Measurements from ENCODE around the gene KIF16B. TPM values are rescaled to one million over a fixed set of nuclear protein-coding genes. Genes with fewer than 3 reads are reported as not detected.

KIF16B gene
- total RNA-seq, 4 donors from 2014 or later, result 8.7 to 20.6 (median 16.6) TPM

DNA sequence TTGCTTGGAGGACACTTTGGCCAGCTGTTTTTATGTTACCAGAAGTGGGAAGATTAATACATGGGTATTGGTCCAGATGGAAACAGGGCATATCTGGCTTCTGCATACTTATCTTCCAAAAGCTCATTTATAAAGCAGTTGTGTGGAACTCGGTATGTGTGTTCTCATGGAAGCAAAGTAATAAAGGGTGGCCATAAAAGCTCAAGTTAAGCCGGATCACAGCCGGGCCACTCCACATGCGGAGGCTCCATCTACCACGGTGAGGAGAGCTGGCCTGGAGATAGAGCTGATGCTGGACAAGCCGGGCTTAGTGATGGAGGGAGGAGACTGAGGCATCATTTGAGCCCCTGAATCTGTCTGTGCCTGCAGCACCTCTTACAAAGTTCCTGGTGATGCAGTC lies 38.6 kb upstream of the KIF16B start:
- no peak for DNase-seq
- intact Hi-C loops (cut with DNase I; ENCODE audit: low total_unique reads), result no loop called here
- Histone ChIP-seq H3K36me3 (no peaks in the 10 kb centered on the region), H3K27ac (no peak overlapping the region), H3K27me3 (no peaks in the 10 kb centered on the region), H3K4me1 (no peaks in the 10 kb centered on the region), H3K9me3 (no peaks in the 10 kb centered on the region), H3K4me3 (no peak overlapping the region)
- TF ChIP-seq POLR2A (IDR thresholded peaks at IDR 0.05), result no peak
- TF ChIP-seq, protein P1, sequence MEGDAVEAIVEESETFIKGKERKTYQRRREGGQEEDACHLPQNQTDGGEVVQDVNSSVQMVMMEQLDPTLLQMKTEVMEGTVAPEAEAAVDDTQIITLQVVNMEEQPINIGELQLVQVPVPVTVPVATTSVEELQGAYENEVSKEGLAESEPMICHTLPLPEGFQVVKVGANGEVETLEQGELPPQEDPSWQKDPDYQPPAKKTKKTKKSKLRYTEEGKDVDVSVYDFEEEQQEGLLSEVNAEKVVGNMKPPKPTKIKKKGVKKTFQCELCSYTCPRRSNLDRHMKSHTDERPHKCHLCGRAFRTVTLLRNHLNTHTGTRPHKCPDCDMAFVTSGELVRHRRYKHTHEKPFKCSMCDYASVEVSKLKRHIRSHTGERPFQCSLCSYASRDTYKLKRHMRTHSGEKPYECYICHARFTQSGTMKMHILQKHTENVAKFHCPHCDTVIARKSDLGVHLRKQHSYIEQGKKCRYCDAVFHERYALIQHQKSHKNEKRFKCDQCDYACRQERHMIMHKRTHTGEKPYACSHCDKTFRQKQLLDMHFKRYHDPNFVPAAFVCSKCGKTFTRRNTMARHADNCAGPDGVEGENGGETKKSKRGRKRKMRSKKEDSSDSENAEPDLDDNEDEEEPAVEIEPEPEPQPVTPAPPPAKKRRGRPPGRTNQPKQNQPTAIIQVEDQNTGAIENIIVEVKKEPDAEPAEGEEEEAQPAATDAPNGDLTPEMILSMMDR (IDR thresholded peaks at IDR 0.05), result no peak

DNA sequence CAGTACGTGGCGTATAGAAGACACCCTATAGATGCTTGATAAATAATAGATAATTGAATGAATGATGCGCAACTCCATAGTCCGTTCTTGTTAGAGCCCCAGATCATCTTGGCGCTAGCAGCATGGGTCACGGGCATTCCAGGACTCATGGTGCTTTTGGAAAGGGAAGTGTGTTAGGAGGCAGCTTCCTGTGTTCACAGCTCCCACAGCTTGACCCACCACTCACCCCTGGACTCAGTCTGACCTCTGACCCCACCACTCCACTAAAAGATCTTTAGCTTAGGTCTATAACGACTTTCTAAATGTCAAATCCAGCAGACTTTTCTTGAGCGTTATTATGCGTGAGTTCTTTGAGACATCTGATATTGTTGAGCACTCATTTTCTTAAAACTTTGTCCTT lies 35.8 kb upstream of the KIF16B start:
- H3K4me3 ChIP-seq, result no peak overlapping the region
- intact Hi-C loops (cut with DNase I; ENCODE audit: low total_unique reads), result no loop called here
- no peaks in the 10 kb centered on the region for H3K27me3 ChIP-seq
- TF ChIP-seq POLR2A (IDR thresholded peaks at IDR 0.05), result no peak
- TF ChIP-seq, protein P1 (IDR thresholded peaks at IDR 0.05), result no peak
- DNase-seq, result no peak
- H3K36me3 ChIP-seq, result no peaks in the 10 kb centered on the region
- no peaks in the 10 kb centered on the region for H3K4me1 ChIP-seq
- no peaks in the 10 kb centered on the region for H3K9me3 ChIP-seq
- no peak overlapping the region for H3K27ac ChIP-seq

DNA sequence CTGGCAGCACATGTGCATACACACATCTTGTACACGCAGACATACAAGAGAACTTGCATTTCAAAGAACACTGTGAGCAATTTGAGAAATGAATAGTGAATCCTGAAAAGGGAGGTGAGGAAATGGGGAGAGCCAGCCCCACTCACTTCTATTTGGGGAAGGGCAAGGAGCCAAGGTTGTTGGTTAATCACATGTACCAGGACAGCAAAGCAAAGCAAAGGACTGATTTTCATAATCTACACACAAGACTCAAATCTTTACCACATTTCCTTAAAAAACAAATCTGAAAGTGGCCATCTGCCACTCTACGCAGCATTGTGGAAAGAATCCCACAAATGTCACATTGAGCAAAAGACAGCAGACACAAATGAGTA lies 35.0 kb upstream of the KIF16B start:
- Histone ChIP-seq H3K4me1 (no peaks in the 10 kb centered on the region), H3K9me3 (no peaks in the 10 kb centered on the region), H3K27me3 (no peaks in the 10 kb centered on the region), H3K27ac (no peak overlapping the region), H3K36me3 (no peaks in the 10 kb centered on the region), H3K4me3 (no peak overlapping the region)
- intact Hi-C loops (cut with DNase I; ENCODE audit: low total_unique reads), result no loop called here
- TF ChIP-seq, protein P1 (IDR thresholded peaks at IDR 0.05), result no peak
- TF ChIP-seq POLR2A (IDR thresholded peaks at IDR 0.05), result no peak
- no peak for DNase-seq

DNA sequence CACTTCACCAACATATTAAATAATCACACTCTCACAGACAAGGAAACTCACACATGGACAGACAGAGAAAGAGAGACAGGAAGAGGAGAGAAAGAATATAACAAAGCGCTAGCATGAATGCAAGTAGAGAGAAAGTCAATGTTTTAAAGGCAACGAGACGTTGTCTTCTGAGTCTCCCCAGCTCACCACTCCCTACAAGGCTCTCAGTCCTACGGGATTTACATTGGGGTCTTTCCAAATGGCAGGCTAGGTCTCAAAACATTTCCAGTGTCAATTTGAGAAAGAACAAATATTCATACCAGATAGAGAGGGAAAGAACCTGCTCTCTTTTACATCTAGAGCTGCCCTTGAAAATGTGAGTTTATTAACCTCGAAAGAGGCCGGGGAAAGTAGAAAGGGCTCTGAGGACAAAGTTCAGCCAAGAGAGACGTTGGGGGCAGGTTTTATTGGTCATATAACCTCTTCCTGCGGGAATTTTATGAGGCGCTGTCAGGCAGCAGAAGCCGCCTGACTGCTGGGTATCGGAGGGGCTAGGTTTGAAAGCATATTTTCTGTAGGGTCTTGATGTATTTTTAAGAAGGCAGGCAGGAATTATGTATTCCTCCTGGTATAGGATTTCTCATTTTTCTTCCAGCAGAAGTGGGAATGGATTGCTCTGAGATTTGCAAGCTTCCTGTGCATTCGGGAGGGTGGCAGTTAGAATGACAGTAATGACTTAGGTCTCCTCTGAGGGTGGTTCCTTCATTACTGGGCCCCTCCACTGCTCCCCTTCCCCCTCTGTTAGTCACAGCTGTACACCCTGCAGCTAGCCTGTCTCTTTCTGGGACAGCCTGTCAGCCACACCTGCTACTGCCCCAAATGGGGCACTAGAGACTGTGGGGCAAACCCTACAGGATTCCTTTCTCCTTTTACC lies 34.4 kb upstream of the KIF16B start:
- Histone ChIP-seq H3K9me3 (no peaks in the 10 kb centered on the region), H3K4me3 (no peak overlapping the region), H3K4me1 (no peaks in the 10 kb centered on the region), H3K27ac (no peak overlapping the region), H3K36me3 (no peaks in the 10 kb centered on the region), H3K27me3 (no peaks in the 10 kb centered on the region)
- no peak for TF ChIP-seq POLR2A (IDR thresholded peaks at IDR 0.05)
- TF ChIP-seq, protein P1 (IDR thresholded peaks at IDR 0.05), result no peak
- intact Hi-C loops (cut with DNase I; ENCODE audit: low total_unique reads), result no loop called here
- DNase-seq, result no peak

DNA sequence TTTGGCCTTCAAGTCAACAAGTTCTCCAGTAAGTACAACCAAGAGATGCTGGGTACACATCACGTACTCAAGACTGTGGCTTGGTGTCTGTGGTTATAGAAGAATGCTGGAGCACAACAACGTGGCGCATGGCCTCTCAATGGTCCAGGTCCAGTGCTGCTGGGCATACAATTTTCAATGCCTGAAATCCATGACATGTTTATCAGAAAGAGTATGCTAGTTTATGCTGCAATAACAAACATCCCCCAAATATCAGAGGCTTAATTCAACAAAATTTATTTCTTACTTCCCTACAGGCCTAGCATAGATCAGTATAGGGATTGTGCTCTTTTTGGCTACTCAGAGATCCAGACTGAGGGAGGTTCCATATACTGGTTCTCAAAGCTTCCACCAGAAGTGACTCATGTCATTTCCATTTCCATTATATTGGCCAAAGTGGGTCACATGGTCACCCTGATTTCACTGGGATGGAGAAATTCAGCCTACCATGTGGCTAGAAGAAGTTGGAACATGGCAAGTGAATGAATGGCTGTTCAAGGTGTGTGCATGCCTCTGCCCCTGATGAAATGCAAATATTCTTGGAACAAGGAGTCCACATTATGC lies 33.3 kb upstream of the KIF16B start:
- Histone ChIP-seq H3K4me1 (no peaks in the 10 kb centered on the region), H3K4me3 (no peak overlapping the region)

More for the DNA sequence above, 33.3 kb upstream of the KIF16B start:
- intact Hi-C loops (cut with DNase I; ENCODE audit: low total_unique reads), result no loop called here
- no peak for DNase-seq
- no peak overlapping the region for H3K27ac ChIP-seq
- TF ChIP-seq, protein P1 (IDR thresholded peaks at IDR 0.05), result no peak
- TF ChIP-seq POLR2A (IDR thresholded peaks at IDR 0.05), result no peak
- no peaks in the 10 kb centered on the region for H3K36me3 ChIP-seq
- H3K9me3 ChIP-seq, result no peaks in the 10 kb centered on the region
- H3K27me3 ChIP-seq, result no peaks in the 10 kb centered on the region

Data from uterus (tissue), 4 donors.